SK-N-SH (cell line): ENCODE measurements around the gene ZNF33B. TPM values are rescaled to one million over a fixed set of nuclear protein-coding genes. Genes with fewer than 3 reads are reported as not detected.

ENCODE experiments used
- CTCF ChIA-PET: fragments of 300-600, 350-600 bp; formaldehyde crosslinking; extraction: SDS; loops from one replicate; lab custom pipeline; 2021; lab: Yijun Ruan, JAX
- POLR2A ChIA-PET: fragments of 350-600 bp; sonication (Branson Sonifier 250); formaldehyde crosslinking; extraction: SDS; loops from one replicate; lab custom pipeline; 2020; ENCODE audit warnings: antibody characterized with exemption, inconsistent platforms; lab: Yijun Ruan, JAX
- DNase-seq: peaks from one replicate; pipeline ENCODE4 v3.0.0; 2012
- H2AFZ ChIP-seq: fragments of 200-600 bp; sonication (generic); 2 replicates; pipeline ENCODE4 v1.8.1; 2016; ENCODE audit warnings: antibody characterized with exemption, mild to moderate bottlenecking, low read depth
- H3F3A ChIP-seq: fragments of 200-600 bp; sonication (generic); replicated peaks from 2 replicates; pipeline ENCODE3; 2016; ENCODE audit warnings: antibody characterized with exemption, mild to moderate bottlenecking; ENCODE audit not compliant: insufficient read depth
- H3K27ac ChIP-seq, 2 experiments: fragments of 200-500 bp in 1 of 2; fragments of 200-600 bp in 1 of 2; sonication (Bioruptor generic) in 1 of 2; sonication (generic), shearing (Covaris generic) in 1 of 2; 2 replicates each; pipeline versions ENCODE4 v1.5.1 to v1.6.1; 2014 to 2016; ENCODE audit warnings: low read depth in 2 of 2, inconsistent platforms in 1 of 2, low read length in 1 of 2, mild to moderate bottlenecking in 1 of 2, mixed read lengths in 1 of 2
- H3K27me3 ChIP-seq: fragments of 200-600 bp; sonication (generic), shearing (Covaris generic); 2 replicates; pipeline ENCODE4 v1.6.1; 2016; ENCODE audit warnings: mixed run types; ENCODE audit not compliant: insufficient read depth
- H3K36me3 ChIP-seq, 2 experiments: fragments of 200-500 bp in 1 of 2; fragments of 200-600 bp in 1 of 2; sonication (Bioruptor generic) in 1 of 2; sonication (generic) in 1 of 2; replicated peaks in 1 of 2; 2 replicates each; pipeline versions ENCODE3 to v1.5.1; 2014 to 2016; ENCODE audit warnings: low read length in 1 of 2, mild to moderate bottlenecking in 1 of 2; ENCODE audit not compliant: insufficient read depth in 2 of 2, control insufficient read depth in 1 of 2
- H3K4me1 ChIP-seq, 2 experiments: fragments of 200-500 bp in 1 of 2; fragments of 200-600 bp in 1 of 2; sonication (Bioruptor generic) in 1 of 2; sonication (generic), shearing (Covaris generic) in 1 of 2; 2 replicates each; pipeline versions ENCODE4 v1.5.1 to v1.6.1; 2014 to 2016; ENCODE audit warnings: low read depth in 1 of 2, low read length in 1 of 2, mixed run types in 1 of 2; ENCODE audit not compliant: insufficient read depth in 2 of 2, control insufficient read depth in 1 of 2
- H3K4me2 ChIP-seq: fragments of 200-600 bp; sonication (generic), shearing (Covaris generic); 2 replicates; pipeline ENCODE4 v1.6.1; 2017; ENCODE audit warnings: mixed run types
- H3K4me3 ChIP-seq, 2 experiments: fragments of 200-500 bp in 1 of 2; fragments of 200-600 bp in 1 of 2; sonication (Bioruptor generic) in 1 of 2; sonication (generic), shearing (Covaris generic) in 1 of 2; 2 replicates each; pipeline versions ENCODE4 v1.5.1 to v1.8.1; 2014 to 2016; ENCODE audit warnings: low read depth in 2 of 2, inconsistent platforms in 1 of 2, low read length in 1 of 2, mild to moderate bottlenecking in 1 of 2, mixed read lengths in 1 of 2, moderate library complexity in 1 of 2
- H3K79me2 ChIP-seq: fragments of 200-600 bp; sonication (generic); 2 replicates; pipeline ENCODE4 v1.8.1; 2017; ENCODE audit warnings: mild to moderate bottlenecking; ENCODE audit not compliant: insufficient read depth
- H3K9ac ChIP-seq: fragments of 200-600 bp; sonication (generic); 2 replicates; pipeline ENCODE4 v1.6.1; 2017; ENCODE audit warnings: mixed run types
- H3K9me2 ChIP-seq: fragments of 200-600 bp; sonication (generic); 2 replicates; pipeline ENCODE4 v1.6.1; 2017; ENCODE audit warnings: mixed run types
- H3K9me3 ChIP-seq: fragments of 200-600 bp; sonication (generic); 2 replicates; pipeline ENCODE4 v1.6.1; 2017; ENCODE audit warnings: mixed run types, mild to moderate bottlenecking, moderate library complexity
- H4K20me1 ChIP-seq: fragments of 200-600 bp; sonication (generic); 2 replicates; pipeline ENCODE4 v1.6.1; 2017; ENCODE audit warnings: mild to moderate bottlenecking, mixed run types; ENCODE audit not compliant: insufficient read depth
- EP300 ChIP-seq, 2 experiments: IDR thresholded peaks; 2 replicates each; pipeline versions ENCODE4 v1.4.0 to v1.6.1; 2012; ENCODE audit warnings: borderline replicate concordance in 1 of 2, low read depth in 1 of 2, low read length in 1 of 2
- FOXM1 ChIP-seq: IDR thresholded peaks from 2 replicates; pipeline ENCODE4 v1.4.0; 2012; ENCODE audit warnings: low read depth, mild to moderate bottlenecking
- GATA2 ChIP-seq: sonication (generic); formaldehyde crosslinking; IDR thresholded peaks from 2 replicates; pipeline ENCODE4 v1.5.0; 2020; ENCODE audit warnings: mild to moderate bottlenecking, missing genetic modification reagents
- JUND ChIP-seq: IDR thresholded peaks from 2 replicates; pipeline ENCODE4 v1.4.0; 2012
- MEF2A ChIP-seq: IDR thresholded peaks from 2 replicates; pipeline ENCODE4 v1.4.0; 2012; ENCODE audit warnings: low read depth, borderline replicate concordance
- NFIC ChIP-seq: IDR thresholded peaks from 2 replicates; pipeline ENCODE4 v1.4.0; 2012; ENCODE audit warnings: borderline replicate concordance
- RXRA ChIP-seq: IDR thresholded peaks from 2 replicates; pipeline ENCODE4 v1.4.0; 2012; ENCODE audit warnings: low read depth, mild to moderate bottlenecking, borderline replicate concordance
- TAF1 ChIP-seq: IDR thresholded peaks from 2 replicates; pipeline ENCODE4 v1.6.1; 2012; ENCODE audit warnings: low read depth, mild to moderate bottlenecking, low read length, moderate library complexity, borderline replicate concordance
- WGBS: methylation state at CpG from one replicate; pipeline ENCODE4 v1.1.6; 2017; ENCODE audit warnings: low lambda C conversion rate; 5-methylcytosine and 5-hydroxymethylcytosine counted together
- polyA plus RNA-seq, 3 experiments: library from polyadenylated mRNA; depleted of rRNA; stranded (reverse); fragments of >200 nt; gene quantifications; 2 replicates each; pipeline ENCODE4 v1.2.3, GENCODE V29; 2012
- TF ChIP-seq, protein P1 (sequence below): IDR thresholded peaks from 2 replicates; pipeline ENCODE4 v1.6.1; 2012; ENCODE audit warnings: mild to moderate bottlenecking, low read depth, low read length, moderate library complexity
- TF ChIP-seq, protein P2 (sequence below): IDR thresholded peaks from 2 replicates; pipeline ENCODE4 v1.4.0; 2012; ENCODE audit warnings: low read depth
- TF ChIP-seq, protein P3 (sequence below): IDR thresholded peaks from 2 replicates; pipeline ENCODE4; 2012
- TF ChIP-seq, protein P4 (sequence below): IDR thresholded peaks from 2 replicates; pipeline ENCODE4 v1.4.0; 2012; ENCODE audit warnings: low read depth, borderline replicate concordance

ZNF33B gene
- polyA plus RNA-seq, 1 of the 3 experiments (the other 2 are of a cell fraction) = 5.6 TPM

GRCh38 chr10:42654419-42654818 is 16.0 kb upstream of the ZNF33B start:
- no peaks in the 10 kb centered on the region for H3K27me3 ChIP-seq
- TF ChIP-seq, protein P1, sequence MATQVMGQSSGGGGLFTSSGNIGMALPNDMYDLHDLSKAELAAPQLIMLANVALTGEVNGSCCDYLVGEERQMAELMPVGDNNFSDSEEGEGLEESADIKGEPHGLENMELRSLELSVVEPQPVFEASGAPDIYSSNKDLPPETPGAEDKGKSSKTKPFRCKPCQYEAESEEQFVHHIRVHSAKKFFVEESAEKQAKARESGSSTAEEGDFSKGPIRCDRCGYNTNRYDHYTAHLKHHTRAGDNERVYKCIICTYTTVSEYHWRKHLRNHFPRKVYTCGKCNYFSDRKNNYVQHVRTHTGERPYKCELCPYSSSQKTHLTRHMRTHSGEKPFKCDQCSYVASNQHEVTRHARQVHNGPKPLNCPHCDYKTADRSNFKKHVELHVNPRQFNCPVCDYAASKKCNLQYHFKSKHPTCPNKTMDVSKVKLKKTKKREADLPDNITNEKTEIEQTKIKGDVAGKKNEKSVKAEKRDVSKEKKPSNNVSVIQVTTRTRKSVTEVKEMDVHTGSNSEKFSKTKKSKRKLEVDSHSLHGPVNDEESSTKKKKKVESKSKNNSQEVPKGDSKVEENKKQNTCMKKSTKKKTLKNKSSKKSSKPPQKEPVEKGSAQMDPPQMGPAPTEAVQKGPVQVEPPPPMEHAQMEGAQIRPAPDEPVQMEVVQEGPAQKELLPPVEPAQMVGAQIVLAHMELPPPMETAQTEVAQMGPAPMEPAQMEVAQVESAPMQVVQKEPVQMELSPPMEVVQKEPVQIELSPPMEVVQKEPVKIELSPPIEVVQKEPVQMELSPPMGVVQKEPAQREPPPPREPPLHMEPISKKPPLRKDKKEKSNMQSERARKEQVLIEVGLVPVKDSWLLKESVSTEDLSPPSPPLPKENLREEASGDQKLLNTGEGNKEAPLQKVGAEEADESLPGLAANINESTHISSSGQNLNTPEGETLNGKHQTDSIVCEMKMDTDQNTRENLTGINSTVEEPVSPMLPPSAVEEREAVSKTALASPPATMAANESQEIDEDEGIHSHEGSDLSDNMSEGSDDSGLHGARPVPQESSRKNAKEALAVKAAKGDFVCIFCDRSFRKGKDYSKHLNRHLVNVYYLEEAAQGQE = no peak
- TF ChIP-seq NFIC (no peak), MEF2A (no peak), GATA2 (CRISPR knock-in tag) (no peak), EP300 (IDR thresholded peaks at IDR 0.05; ENCODE audit: borderline replicate concordance in 1 of 2, low read depth in 1 of 2, low read length in 1 of 2) (no peak), FOXM1 (no peak)
- TF ChIP-seq, protein P2, sequence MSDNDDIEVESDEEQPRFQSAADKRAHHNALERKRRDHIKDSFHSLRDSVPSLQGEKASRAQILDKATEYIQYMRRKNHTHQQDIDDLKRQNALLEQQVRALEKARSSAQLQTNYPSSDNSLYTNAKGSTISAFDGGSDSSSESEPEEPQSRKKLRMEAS = no peak
- TF ChIP-seq, protein P3, sequence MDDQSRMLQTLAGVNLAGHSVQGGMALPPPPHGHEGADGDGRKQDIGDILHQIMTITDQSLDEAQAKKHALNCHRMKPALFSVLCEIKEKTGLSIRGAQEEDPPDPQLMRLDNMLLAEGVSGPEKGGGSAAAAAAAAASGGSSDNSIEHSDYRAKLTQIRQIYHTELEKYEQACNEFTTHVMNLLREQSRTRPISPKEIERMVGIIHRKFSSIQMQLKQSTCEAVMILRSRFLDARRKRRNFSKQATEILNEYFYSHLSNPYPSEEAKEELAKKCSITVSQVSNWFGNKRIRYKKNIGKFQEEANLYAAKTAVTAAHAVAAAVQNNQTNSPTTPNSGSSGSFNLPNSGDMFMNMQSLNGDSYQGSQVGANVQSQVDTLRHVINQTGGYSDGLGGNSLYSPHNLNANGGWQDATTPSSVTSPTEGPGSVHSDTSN = no peak
- POLR2A ChIA-PET = no interaction called here
- no peak for DNase-seq
- H3K36me3 ChIP-seq = peaks cover 0 to 4% of the 10 kb centered on the region in 2 experiments
- H3K27ac ChIP-seq = no peak overlapping the region
- H3K9me3 ChIP-seq = no peaks in the 10 kb centered on the region
- no peak overlapping the region for H3K4me2 ChIP-seq
- H3K9ac ChIP-seq = no peak overlapping the region
- 90% methylated on average over 6 of the region's 6 CpGs for WGBS
- H3K4me3 ChIP-seq = no peak overlapping the region
- H2AFZ ChIP-seq = no peak overlapping the region
- no peaks in the 10 kb centered on the region for H3F3A ChIP-seq
- CTCF ChIA-PET = interaction anchor here (0.9 to 1.3 kb wide), 5 partner anchors 10 to 31 kb away, joined by 3 to 4 read pairs (median 3); partner anchors contain the start of gene ZNF33B
- H3K9me2 ChIP-seq = no peaks in the 10 kb centered on the region
- no peaks in the 10 kb centered on the region for H3K4me1 ChIP-seq
- no peaks in the 10 kb centered on the region for H3K79me2 ChIP-seq
- H4K20me1 ChIP-seq = no peaks in the 10 kb centered on the region

DNA sequence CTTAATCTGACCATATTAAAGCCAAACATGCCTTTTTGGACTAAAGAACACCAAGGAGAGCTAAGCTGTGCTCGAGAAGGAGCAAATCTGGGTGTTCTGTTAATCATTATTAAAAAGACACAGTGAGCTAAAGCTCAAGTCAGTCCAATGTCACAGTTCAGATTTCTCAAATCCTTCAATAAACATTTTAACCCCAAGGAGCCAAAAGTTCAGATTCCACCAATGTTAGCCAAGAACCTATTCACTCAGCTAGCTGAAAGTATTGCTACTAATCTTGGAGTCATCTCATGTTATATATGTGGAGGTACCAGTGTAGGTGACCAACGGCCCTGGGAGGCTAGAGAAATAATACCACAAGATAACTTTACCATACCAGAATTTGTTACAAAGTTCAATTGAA is 14.5 kb upstream of the ZNF33B start:
- no peaks in the 10 kb centered on the region for H3K4me1 ChIP-seq
- H3K9ac ChIP-seq = no peak overlapping the region
- H3K4me3 ChIP-seq = no peak overlapping the region
- no peaks in the 10 kb centered on the region for H3K79me2 ChIP-seq
- H4K20me1 ChIP-seq = no peaks in the 10 kb centered on the region
- CTCF ChIA-PET = no interaction called here
- 44% methylated on average over 2 of the region's 2 CpGs for WGBS
- H3F3A ChIP-seq = no peaks in the 10 kb centered on the region
- TF ChIP-seq, protein P4, sequence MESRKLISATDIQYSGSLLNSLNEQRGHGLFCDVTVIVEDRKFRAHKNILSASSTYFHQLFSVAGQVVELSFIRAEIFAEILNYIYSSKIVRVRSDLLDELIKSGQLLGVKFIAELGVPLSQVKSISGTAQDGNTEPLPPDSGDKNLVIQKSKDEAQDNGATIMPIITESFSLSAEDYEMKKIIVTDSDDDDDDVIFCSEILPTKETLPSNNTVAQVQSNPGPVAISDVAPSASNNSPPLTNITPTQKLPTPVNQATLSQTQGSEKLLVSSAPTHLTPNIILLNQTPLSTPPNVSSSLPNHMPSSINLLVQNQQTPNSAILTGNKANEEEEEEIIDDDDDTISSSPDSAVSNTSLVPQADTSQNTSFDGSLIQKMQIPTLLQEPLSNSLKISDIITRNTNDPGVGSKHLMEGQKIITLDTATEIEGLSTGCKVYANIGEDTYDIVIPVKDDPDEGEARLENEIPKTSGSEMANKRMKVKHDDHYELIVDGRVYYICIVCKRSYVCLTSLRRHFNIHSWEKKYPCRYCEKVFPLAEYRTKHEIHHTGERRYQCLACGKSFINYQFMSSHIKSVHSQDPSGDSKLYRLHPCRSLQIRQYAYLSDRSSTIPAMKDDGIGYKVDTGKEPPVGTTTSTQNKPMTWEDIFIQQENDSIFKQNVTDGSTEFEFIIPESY = no peak
- TF ChIP-seq RXRA (no peak), JUND (no peak), TAF1 (no peak)
- H3K27me3 ChIP-seq = no peaks in the 10 kb centered on the region
- no peak for DNase-seq
- POLR2A ChIA-PET = no interaction called here
- no peaks in the 10 kb centered on the region for H3K9me3 ChIP-seq
- no peak overlapping the region for H2AFZ ChIP-seq
- H3K27ac ChIP-seq = no peak overlapping the region
- H3K36me3 ChIP-seq = peaks cover 0 to 4% of the 10 kb centered on the region in 2 experiments
- H3K9me2 ChIP-seq = no peaks in the 10 kb centered on the region
- no peak overlapping the region for H3K4me2 ChIP-seq
